ENCODE measurements around the gene CD2AP. TPM values are rescaled to one million over a fixed set of nuclear protein-coding genes. Genes with fewer than 3 reads are reported as not detected.

CD2AP gene
- total and polyA plus RNA-seq, 2 donors (not counting 1 experiment from before 2014, with no cell fraction given) = 4.7 to 43.3 TPM

GRCh38 chr6:47428288-47428687 lies 49.3 kb upstream of the CD2AP start:
- Mint-ChIP-seq H3K27ac (no peak overlapping the region), H3K4me3 (no peak overlapping the region)

More at GRCh38 chr6:47428288-47428687, 49.3 kb upstream of the CD2AP start:
- no peak overlapping the region for H3K4me2 ChIP-seq (replicated peaks; ENCODE audit: low read depth, low read length, poor library complexity, severe bottlenecking)
- H3K4me1 ChIP-seq (ENCODE audit: control insufficient read depth in 2 of 2, insufficient read depth in 2 of 2, low read length in 2 of 2) = no peaks in the 10 kb centered on the region
- Mint-ChIP-seq H3K9me3 (ENCODE audit: insufficient read depth) (peaks cover 12% of the 10 kb centered on the region), H3K4me1 (no peaks in the 10 kb centered on the region), H3K27me3 (no peaks in the 10 kb centered on the region)
- DNase-seq = no peak
- H3K9ac ChIP-seq (ENCODE audit: low read length) = no peak overlapping the region
- H3K27ac ChIP-seq (ENCODE audit: low read length in 2 of 2) = no peak overlapping the region
- ChIA-PET POLR2A (no interaction called here), CTCF (no interaction called here)
- no peaks in the 10 kb centered on the region for H3K27me3 ChIP-seq (replicated peaks in 1 of 4; ENCODE audit: control extremely low read depth in 1 of 4, control insufficient read depth in 3 of 4, insufficient read depth in 4 of 4, low read length in 3 of 4)
- H3K79me2 ChIP-seq (ENCODE audit: control insufficient read depth, insufficient read depth, low read length) = no peaks in the 10 kb centered on the region
- no peaks in the 10 kb centered on the region for H4K20me1 ChIP-seq (ENCODE audit: control insufficient read depth, insufficient read depth, low read length, poor library complexity, severe bottlenecking)
- no peaks in the 10 kb centered on the region for H3K36me3 ChIP-seq (replicated peaks in 1 of 2; ENCODE audit: control extremely low read depth in 1 of 2, control insufficient read depth in 1 of 2, extremely low read depth in 1 of 2, insufficient read depth in 2 of 2, low read length in 1 of 2)
- 94% methylated on average over 2 of the region's 2 CpGs for WGBS (ENCODE audit: insufficient coverage)
- H2AFZ ChIP-seq (ENCODE audit: insufficient read depth, low read depth, low read length, poor library complexity, severe bottlenecking) = no peak overlapping the region
- intact Hi-C loops (cut with micrococcal nuclease) = no loop called here
- no peak overlapping the region for H3K4me3 ChIP-seq (ENCODE audit: control extremely low read depth in 1 of 5, extremely low read depth in 1 of 5, insufficient read depth in 1 of 5, low read depth in 2 of 5, low read length in 4 of 5)
- TF ChIP-seq EZH2 (IDR thresholded peaks at IDR 0.05; ENCODE audit: borderline replicate concordance, insufficient read depth, low read depth, low read length, poor library complexity, severe bottlenecking) = no peak
- TF ChIP-seq CTCF (IDR thresholded peaks at IDR 0.05) = no peak
- H3K9me3 ChIP-seq (ENCODE audit: control extremely low read depth in 1 of 3, control insufficient read depth in 2 of 3, insufficient read depth in 1 of 3, low read length in 2 of 3) = peaks cover 0 to 12% (median 9%) of the 10 kb centered on the region in 3 donors
- ATAC-seq (ENCODE audit: low read depth) = no peak

Data from B cell (primary cell).